ENCODE results near the gene CAPNS1. TPM values are rescaled to one million over a fixed set of nuclear protein-coding genes. Genes with fewer than 3 reads are reported as not detected.

Gene CAPNS1
- total and polyA plus RNA-seq, 4 donors, result 79.5 to 280 (median 103) TPM

DNA sequence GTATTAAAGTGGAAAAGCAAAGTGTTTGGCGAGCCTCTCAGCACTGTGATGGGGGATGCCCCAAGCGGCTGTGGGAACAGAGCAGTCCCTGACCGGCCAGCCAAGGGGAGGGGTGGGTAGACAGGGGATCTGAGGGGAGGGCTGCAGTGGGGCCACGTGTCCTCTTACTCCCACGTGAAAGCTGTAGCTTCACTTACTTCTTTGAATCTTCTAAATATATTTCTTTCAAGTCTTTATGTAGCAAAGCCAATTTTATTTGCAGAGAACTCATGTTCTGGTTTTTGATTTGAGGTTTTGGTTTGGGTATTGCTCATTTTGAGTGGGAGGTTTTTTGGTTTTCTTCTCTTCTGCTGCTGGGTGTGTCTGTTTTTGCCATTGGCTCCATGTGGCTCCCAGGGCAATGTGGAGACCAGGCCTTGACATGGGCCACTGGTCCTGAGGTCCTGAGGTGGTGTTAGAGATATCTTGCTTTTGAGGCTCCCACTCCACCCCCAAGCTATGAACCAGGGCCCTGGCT is 46.7 kb upstream of the CAPNS1 start (continued):
- no peak for TF ChIP-seq RXRA (IDR thresholded peaks at IDR 0.05)
- TF ChIP-seq, protein P1, sequence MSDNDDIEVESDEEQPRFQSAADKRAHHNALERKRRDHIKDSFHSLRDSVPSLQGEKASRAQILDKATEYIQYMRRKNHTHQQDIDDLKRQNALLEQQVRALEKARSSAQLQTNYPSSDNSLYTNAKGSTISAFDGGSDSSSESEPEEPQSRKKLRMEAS (IDR thresholded peaks at IDR 0.05), result no peak

DNA sequence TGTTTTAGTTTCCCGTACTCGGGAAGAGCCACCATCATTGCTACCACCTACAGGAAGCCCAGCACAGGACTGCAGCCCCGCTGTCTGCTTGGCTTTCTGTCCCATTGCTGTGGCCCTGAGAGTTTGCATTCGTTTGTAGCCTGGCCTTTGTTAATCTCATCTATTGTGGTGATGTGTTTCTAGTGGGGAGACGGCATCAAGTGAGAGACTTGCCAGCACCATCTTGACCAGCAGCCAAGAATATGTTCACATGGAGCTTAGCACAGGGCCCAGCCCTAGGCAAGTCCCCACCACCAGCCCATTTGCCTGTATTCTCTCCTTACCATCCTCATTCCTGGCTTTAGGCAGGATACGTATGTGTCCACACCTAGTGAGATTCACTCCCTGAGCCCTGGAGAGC is 46.2 kb upstream of the CAPNS1 start:
- Histone ChIP-seq H3K4me3 (ENCODE audit: low read depth in 1 of 3, low read length in 3 of 3) (no peak overlapping the region), H3K27ac (ENCODE audit: low read depth in 1 of 2, low read length in 2 of 2) (no peak overlapping the region), H3K27me3 (ENCODE audit: control insufficient read depth in 4 of 4, insufficient read depth in 4 of 4, low read length in 3 of 4) (no peaks in the 10 kb centered on the region), H3K9ac (ENCODE audit: low read depth in 1 of 2, low read length in 2 of 2) (no peak overlapping the region), H3K36me3 (ENCODE audit: control insufficient read depth in 4 of 4, insufficient read depth in 3 of 4, low read depth in 1 of 4, low read length in 3 of 4) (no peaks in the 10 kb centered on the region), H3K4me1 (ENCODE audit: control insufficient read depth in 4 of 4, insufficient read depth in 4 of 4, low read length in 3 of 4) (no peaks in the 10 kb centered on the region), H3K9me3 (ENCODE audit: control insufficient read depth in 4 of 4, low read length in 3 of 4) (no peaks in the 10 kb centered on the region)
- WGBS, result 94% methylated on average over 6 of the region's 6 CpGs
- TF ChIP-seq, protein P2, sequence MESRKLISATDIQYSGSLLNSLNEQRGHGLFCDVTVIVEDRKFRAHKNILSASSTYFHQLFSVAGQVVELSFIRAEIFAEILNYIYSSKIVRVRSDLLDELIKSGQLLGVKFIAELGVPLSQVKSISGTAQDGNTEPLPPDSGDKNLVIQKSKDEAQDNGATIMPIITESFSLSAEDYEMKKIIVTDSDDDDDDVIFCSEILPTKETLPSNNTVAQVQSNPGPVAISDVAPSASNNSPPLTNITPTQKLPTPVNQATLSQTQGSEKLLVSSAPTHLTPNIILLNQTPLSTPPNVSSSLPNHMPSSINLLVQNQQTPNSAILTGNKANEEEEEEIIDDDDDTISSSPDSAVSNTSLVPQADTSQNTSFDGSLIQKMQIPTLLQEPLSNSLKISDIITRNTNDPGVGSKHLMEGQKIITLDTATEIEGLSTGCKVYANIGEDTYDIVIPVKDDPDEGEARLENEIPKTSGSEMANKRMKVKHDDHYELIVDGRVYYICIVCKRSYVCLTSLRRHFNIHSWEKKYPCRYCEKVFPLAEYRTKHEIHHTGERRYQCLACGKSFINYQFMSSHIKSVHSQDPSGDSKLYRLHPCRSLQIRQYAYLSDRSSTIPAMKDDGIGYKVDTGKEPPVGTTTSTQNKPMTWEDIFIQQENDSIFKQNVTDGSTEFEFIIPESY (IDR thresholded peaks at IDR 0.05), result no peak
- TF ChIP-seq YY1 (IDR thresholded peaks at IDR 0.05) (no peak), JUND (IDR thresholded peaks at IDR 0.05) (no peak), SP1 (IDR thresholded peaks at IDR 0.05) (no peak), NR2F2 (IDR thresholded peaks at IDR 0.05) (no peak), EGR1 (IDR thresholded peaks at IDR 0.05; ENCODE audit: low read depth in 2 of 2) (no peak), HNF4A (conservative IDR thresholded peaks at IDR 0.05) (no peak), TAF1 (conservative IDR thresholded peaks at IDR 0.05) (no peak), FOXA2 (IDR thresholded peaks at IDR 0.05) (no peak), GABPA (IDR thresholded peaks at IDR 0.05 in 1 of 2, conservative IDR thresholded peaks at IDR 0.05 in 1 of 2) (no peak), HNF4G (IDR thresholded peaks at IDR 0.05) (no peak), FOXA1 (IDR thresholded peaks at IDR 0.05) (no peak), RXRA (IDR thresholded peaks at IDR 0.05) (no peak)
- TF ChIP-seq, protein P3, sequence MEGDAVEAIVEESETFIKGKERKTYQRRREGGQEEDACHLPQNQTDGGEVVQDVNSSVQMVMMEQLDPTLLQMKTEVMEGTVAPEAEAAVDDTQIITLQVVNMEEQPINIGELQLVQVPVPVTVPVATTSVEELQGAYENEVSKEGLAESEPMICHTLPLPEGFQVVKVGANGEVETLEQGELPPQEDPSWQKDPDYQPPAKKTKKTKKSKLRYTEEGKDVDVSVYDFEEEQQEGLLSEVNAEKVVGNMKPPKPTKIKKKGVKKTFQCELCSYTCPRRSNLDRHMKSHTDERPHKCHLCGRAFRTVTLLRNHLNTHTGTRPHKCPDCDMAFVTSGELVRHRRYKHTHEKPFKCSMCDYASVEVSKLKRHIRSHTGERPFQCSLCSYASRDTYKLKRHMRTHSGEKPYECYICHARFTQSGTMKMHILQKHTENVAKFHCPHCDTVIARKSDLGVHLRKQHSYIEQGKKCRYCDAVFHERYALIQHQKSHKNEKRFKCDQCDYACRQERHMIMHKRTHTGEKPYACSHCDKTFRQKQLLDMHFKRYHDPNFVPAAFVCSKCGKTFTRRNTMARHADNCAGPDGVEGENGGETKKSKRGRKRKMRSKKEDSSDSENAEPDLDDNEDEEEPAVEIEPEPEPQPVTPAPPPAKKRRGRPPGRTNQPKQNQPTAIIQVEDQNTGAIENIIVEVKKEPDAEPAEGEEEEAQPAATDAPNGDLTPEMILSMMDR (IDR thresholded peaks at IDR 0.05; ENCODE audit: low read depth, low read length, missing input control), result no peak
- TF ChIP-seq, protein P1 (IDR thresholded peaks at IDR 0.05), result no peak
- TF ChIP-seq, protein P4, sequence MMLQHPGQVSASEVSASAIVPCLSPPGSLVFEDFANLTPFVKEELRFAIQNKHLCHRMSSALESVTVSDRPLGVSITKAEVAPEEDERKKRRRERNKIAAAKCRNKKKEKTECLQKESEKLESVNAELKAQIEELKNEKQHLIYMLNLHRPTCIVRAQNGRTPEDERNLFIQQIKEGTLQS (IDR thresholded peaks at IDR 0.05), result no peak
- DNase-seq (ENCODE audit: low spot score), result no peak

DNA sequence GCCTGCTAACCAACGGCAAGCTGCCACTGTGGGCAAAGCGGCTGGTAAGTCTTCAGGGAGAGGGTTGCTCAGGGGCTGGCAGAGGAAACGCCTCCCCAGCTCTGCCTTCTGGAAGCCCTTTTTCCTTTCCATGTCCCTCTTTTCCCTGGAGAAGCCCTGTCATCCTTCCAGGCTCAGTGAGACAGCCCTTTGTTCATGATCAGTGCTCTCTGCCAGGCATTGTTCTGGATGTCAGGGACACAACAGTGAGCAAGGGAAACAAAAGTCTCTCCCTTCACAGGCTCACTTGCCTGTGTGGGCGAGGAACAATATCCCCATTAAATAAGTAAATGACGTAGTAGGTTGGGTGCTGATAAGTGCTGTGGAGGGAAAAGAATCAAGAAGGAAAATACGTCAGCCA is 42.8 kb upstream of the CAPNS1 start:
- H3K9me3 ChIP-seq (ENCODE audit: control insufficient read depth in 4 of 4, low read length in 3 of 4), result no peaks in the 10 kb centered on the region
- no peaks in the 10 kb centered on the region for H3K27me3 ChIP-seq (ENCODE audit: control insufficient read depth in 4 of 4, insufficient read depth in 4 of 4, low read length in 3 of 4)
- no peak overlapping the region for H3K27ac ChIP-seq (ENCODE audit: low read depth in 1 of 2, low read length in 2 of 2)
- no peak overlapping the region for H3K4me3 ChIP-seq (ENCODE audit: low read depth in 1 of 3, low read length in 3 of 3)
- no peaks in the 10 kb centered on the region for H3K4me1 ChIP-seq (ENCODE audit: control insufficient read depth in 4 of 4, insufficient read depth in 4 of 4, low read length in 3 of 4)
- DNase-seq (ENCODE audit: low spot score), result no peak
- no peak overlapping the region for H3K9ac ChIP-seq (ENCODE audit: low read depth in 1 of 2, low read length in 2 of 2)
- no peaks in the 10 kb centered on the region for H3K36me3 ChIP-seq (ENCODE audit: control insufficient read depth in 4 of 4, insufficient read depth in 3 of 4, low read depth in 1 of 4, low read length in 3 of 4)
- TF ChIP-seq, protein P5, sequence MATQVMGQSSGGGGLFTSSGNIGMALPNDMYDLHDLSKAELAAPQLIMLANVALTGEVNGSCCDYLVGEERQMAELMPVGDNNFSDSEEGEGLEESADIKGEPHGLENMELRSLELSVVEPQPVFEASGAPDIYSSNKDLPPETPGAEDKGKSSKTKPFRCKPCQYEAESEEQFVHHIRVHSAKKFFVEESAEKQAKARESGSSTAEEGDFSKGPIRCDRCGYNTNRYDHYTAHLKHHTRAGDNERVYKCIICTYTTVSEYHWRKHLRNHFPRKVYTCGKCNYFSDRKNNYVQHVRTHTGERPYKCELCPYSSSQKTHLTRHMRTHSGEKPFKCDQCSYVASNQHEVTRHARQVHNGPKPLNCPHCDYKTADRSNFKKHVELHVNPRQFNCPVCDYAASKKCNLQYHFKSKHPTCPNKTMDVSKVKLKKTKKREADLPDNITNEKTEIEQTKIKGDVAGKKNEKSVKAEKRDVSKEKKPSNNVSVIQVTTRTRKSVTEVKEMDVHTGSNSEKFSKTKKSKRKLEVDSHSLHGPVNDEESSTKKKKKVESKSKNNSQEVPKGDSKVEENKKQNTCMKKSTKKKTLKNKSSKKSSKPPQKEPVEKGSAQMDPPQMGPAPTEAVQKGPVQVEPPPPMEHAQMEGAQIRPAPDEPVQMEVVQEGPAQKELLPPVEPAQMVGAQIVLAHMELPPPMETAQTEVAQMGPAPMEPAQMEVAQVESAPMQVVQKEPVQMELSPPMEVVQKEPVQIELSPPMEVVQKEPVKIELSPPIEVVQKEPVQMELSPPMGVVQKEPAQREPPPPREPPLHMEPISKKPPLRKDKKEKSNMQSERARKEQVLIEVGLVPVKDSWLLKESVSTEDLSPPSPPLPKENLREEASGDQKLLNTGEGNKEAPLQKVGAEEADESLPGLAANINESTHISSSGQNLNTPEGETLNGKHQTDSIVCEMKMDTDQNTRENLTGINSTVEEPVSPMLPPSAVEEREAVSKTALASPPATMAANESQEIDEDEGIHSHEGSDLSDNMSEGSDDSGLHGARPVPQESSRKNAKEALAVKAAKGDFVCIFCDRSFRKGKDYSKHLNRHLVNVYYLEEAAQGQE (IDR thresholded peaks at IDR 0.05), result no peak
- TF ChIP-seq FOXA1 (IDR thresholded peaks at IDR 0.05), result no peak
- no peak for TF ChIP-seq RAD21 (IDR thresholded peaks at IDR 0.05)
- TF ChIP-seq TAF1 (conservative IDR thresholded peaks at IDR 0.05), result no peak
- TF ChIP-seq JUND (IDR thresholded peaks at IDR 0.05), result no peak
- no peak for TF ChIP-seq HNF4A (conservative IDR thresholded peaks at IDR 0.05)
- TF ChIP-seq SP1 (IDR thresholded peaks at IDR 0.05), result no peak
- no peak for TF ChIP-seq RXRA (IDR thresholded peaks at IDR 0.05)
- TF ChIP-seq, protein P2 (IDR thresholded peaks at IDR 0.05), result no peak
- TF ChIP-seq, protein P4 (IDR thresholded peaks at IDR 0.05), result no peak
- TF ChIP-seq EGR1 (IDR thresholded peaks at IDR 0.05; ENCODE audit: low read depth in 2 of 2), result no peak
- no peak for TF ChIP-seq FOXA2 (IDR thresholded peaks at IDR 0.05)
- no peak for TF ChIP-seq GABPA (IDR thresholded peaks at IDR 0.05 in 1 of 2, conservative IDR thresholded peaks at IDR 0.05 in 1 of 2)
- TF ChIP-seq YY1 (IDR thresholded peaks at IDR 0.05), result no peak
- TF ChIP-seq, protein P1 (IDR thresholded peaks at IDR 0.05), result no peak
- TF ChIP-seq NR2F2 (IDR thresholded peaks at IDR 0.05), result no peak
- WGBS, result 94% methylated on average over 6 of the region's 6 CpGs
